H1 (cell line): ENCODE measurements around the gene ASCL2. TPM values are rescaled to one million over a fixed set of nuclear protein-coding genes. Genes with fewer than 3 reads are reported as not detected.

Source experiments
- CTCF ChIA-PET: fragments of 300-600 bp; sonication (Branson Sonifier 250); formaldehyde crosslinking; loops from one replicate; lab custom pipeline; 2021; ENCODE audit not compliant: partially characterized antibody; lab: Charles Lee
- POLR2A ChIA-PET: fragments of 300-600 bp; sonication (Branson Sonifier 250); formaldehyde crosslinking; loops from one replicate; lab custom pipeline; 2021; ENCODE audit warnings: inconsistent platforms; ENCODE audit not compliant: partially characterized antibody; lab: Charles Lee
- DNase-seq, 2 experiments: peaks; one replicate each; pipeline versions ENCODE4 v3.0.0 to v3.0.0-alpha.2; 2010 to 2022; ENCODE audit warnings: low spot score in 2 of 2, low read depth in 1 of 2, mixed read lengths in 1 of 2
- FAIRE-seq: peaks from 2 replicates; lab custom pipeline; 2011; peaks lifted over from hg19 to GRCh38; lab: Jason Lieb, UNC
- H2AFZ ChIP-seq: 2 replicates; pipeline ENCODE4 v1.8.1; 2012; ENCODE audit warnings: low read length, inconsistent platforms
- H2AK5ac ChIP-seq: 2 replicates; pipeline ENCODE4 v1.6.1; 2013; ENCODE audit warnings: low read depth, low read length
- H2BK120ac ChIP-seq: replicated peaks from 2 replicates; pipeline ENCODE3; 2013; ENCODE audit warnings: low read depth, low read length, inconsistent platforms
- H2BK12ac ChIP-seq: 2 replicates; pipeline ENCODE4 v1.6.1; 2013; ENCODE audit warnings: low read depth, low read length
- H2BK15ac ChIP-seq: 2 replicates; pipeline ENCODE4 v1.6.1; 2013; ENCODE audit warnings: low read length
- H2BK20ac ChIP-seq: 2 replicates; pipeline ENCODE4 v1.6.1; 2013; ENCODE audit warnings: low read length
- H2BK5ac ChIP-seq: 2 replicates; pipeline ENCODE4 v1.6.1; 2013; ENCODE audit warnings: low read depth, low read length
- H3K14ac ChIP-seq: 2 replicates; pipeline ENCODE4 v1.6.1; 2013; ENCODE audit warnings: inconsistent platforms; ENCODE audit not compliant: insufficient read length
- H3K18ac ChIP-seq: 2 replicates; pipeline ENCODE4 v1.6.1; 2013; ENCODE audit warnings: low read length; ENCODE audit errors: extremely low read depth
- H3K23ac ChIP-seq: 2 replicates; pipeline ENCODE4 v1.6.1; 2013; ENCODE audit warnings: inconsistent platforms; ENCODE audit not compliant: insufficient read length
- H3K23me2 ChIP-seq: 2 replicates; pipeline ENCODE4 v1.6.1; 2013; ENCODE audit warnings: low read depth, low read length
- H3K27ac ChIP-seq: 2 replicates; pipeline ENCODE4 v1.6.1; 2011; ENCODE audit warnings: low read depth, low read length, inconsistent platforms
- H3K27me3 ChIP-seq, 4 experiments: replicated peaks in 1 of 4; 1 replicate in 1 of 4; 2 replicates in 3 of 4; pipeline versions ENCODE4 v1.6.1 to v1.8.1; 2011 to 2013; ENCODE audit warnings: low read length in 3 of 4, mild to moderate bottlenecking in 3 of 4, inconsistent platforms in 2 of 4, mixed read lengths in 2 of 4, moderate library complexity in 1 of 4; ENCODE audit not compliant: control insufficient read depth in 3 of 4, insufficient read depth in 3 of 4; ENCODE audit errors: extremely low read depth in 1 of 4
- H3K36me3 ChIP-seq, 4 experiments: 2 replicates each; pipeline versions ENCODE4 v1.6.1 to v1.8.1; 2011 to 2013; ENCODE audit warnings: mild to moderate bottlenecking in 4 of 4, low read length in 3 of 4, moderate library complexity in 2 of 4, control low read depth in 1 of 4, inconsistent platforms in 1 of 4; ENCODE audit not compliant: insufficient read depth in 4 of 4, control insufficient read depth in 2 of 4
- H3K4ac ChIP-seq: replicated peaks from 2 replicates; pipeline ENCODE3; 2013; ENCODE audit warnings: low read length, low read depth, mixed read lengths, inconsistent platforms; ENCODE audit not compliant: insufficient read length
- H3K4me1 ChIP-seq, 4 experiments: replicated peaks in 1 of 4; 1 replicate in 1 of 4; 2 replicates in 3 of 4; pipeline versions ENCODE4 v1.6.1 to v1.8.1; 2011 to 2013; ENCODE audit warnings: low read length in 3 of 4, inconsistent platforms in 2 of 4, mixed read lengths in 1 of 4; ENCODE audit not compliant: insufficient read depth in 4 of 4, control insufficient read depth in 3 of 4
- H3K4me2 ChIP-seq, 2 experiments: 2 replicates each; pipeline versions ENCODE4 v1.6.1 to v1.8.1; 2011 to 2013; ENCODE audit warnings: low read depth in 2 of 2, low read length in 2 of 2, control low read depth in 1 of 2, inconsistent platforms in 1 of 2, mild to moderate bottlenecking in 1 of 2; ENCODE audit not compliant: insufficient read depth in 1 of 2
- H3K4me3 ChIP-seq, 4 experiments: fragments of 200-600, 300-600 bp in 1 of 4; sonication (generic), shearing (Covaris generic), sonication (Bioruptor Twin) in 1 of 4; 2 replicates each; pipeline versions ENCODE4 v1.5.1 to v1.8.1; 2011 to 2016; ENCODE audit warnings: low read length in 4 of 4, low read depth in 3 of 4, control low read depth in 2 of 4, inconsistent platforms in 2 of 4, mild to moderate bottlenecking in 2 of 4, mixed read lengths in 1 of 4, moderate library complexity in 1 of 4; ENCODE audit not compliant: insufficient read depth in 2 of 4; ENCODE audit errors: extremely low read depth in 1 of 4
- H3K56ac ChIP-seq: replicated peaks from 2 replicates; pipeline ENCODE3; 2013; ENCODE audit warnings: low read depth, mild to moderate bottlenecking, mixed read lengths, low read length, inconsistent platforms; ENCODE audit not compliant: insufficient read length
- H3K79me1 ChIP-seq: 2 replicates; pipeline ENCODE4 v1.6.1; 2013; ENCODE audit warnings: low read depth, low read length, control low read depth
- H3K79me2 ChIP-seq, 2 experiments: 2 replicates each; pipeline versions ENCODE4 v1.6.1 to v1.8.1; 2012 to 2013; ENCODE audit warnings: low read length in 2 of 2, mild to moderate bottlenecking in 2 of 2, inconsistent platforms in 1 of 2; ENCODE audit not compliant: insufficient read depth in 2 of 2, control insufficient read depth in 1 of 2
- H3K9ac ChIP-seq, 4 experiments: replicated peaks in 1 of 4; 1 replicate in 1 of 4; 2 replicates in 3 of 4; pipeline versions ENCODE4 v1.6.1 to v1.8.1; 2011 to 2013; ENCODE audit warnings: low read depth in 3 of 4, low read length in 3 of 4, control low read depth in 2 of 4, mild to moderate bottlenecking in 2 of 4, moderate library complexity in 2 of 4, inconsistent platforms in 1 of 4; ENCODE audit errors: extremely low read depth in 1 of 4
- H3K9me3 ChIP-seq, 2 experiments: 2 replicates each; pipeline versions ENCODE4 v1.6.1 to v1.8.1; 2012 to 2013; ENCODE audit warnings: mild to moderate bottlenecking in 2 of 2, moderate library complexity in 2 of 2, control low read depth in 1 of 2, inconsistent platforms in 1 of 2, low read depth in 1 of 2, low read length in 1 of 2, mixed read lengths in 1 of 2; ENCODE audit not compliant: insufficient read depth in 2 of 2
- H4K20me1 ChIP-seq, 2 experiments: replicated peaks in 1 of 2; 2 replicates each; pipeline versions ENCODE3 to v1.8.1; 2011 to 2013; ENCODE audit warnings: inconsistent platforms in 2 of 2, low read length in 2 of 2, mild to moderate bottlenecking in 1 of 2; ENCODE audit not compliant: insufficient read depth in 2 of 2, control insufficient read depth in 1 of 2
- H4K5ac ChIP-seq: 2 replicates; pipeline ENCODE4 v1.6.1; 2013; ENCODE audit warnings: low read length, low read depth, mixed read lengths, inconsistent platforms; ENCODE audit not compliant: insufficient read length
- H4K8ac ChIP-seq: 2 replicates; pipeline ENCODE4 v1.8.0; 2013; ENCODE audit warnings: mild to moderate bottlenecking, moderate library complexity, low read length, inconsistent platforms; ENCODE audit not compliant: insufficient read depth; ENCODE audit errors: extremely low read depth
- H4K91ac ChIP-seq: replicated peaks from 2 replicates; pipeline ENCODE3; 2013; ENCODE audit warnings: low read length, mixed read lengths, inconsistent platforms; ENCODE audit not compliant: insufficient read length
- ATF3 ChIP-seq: IDR thresholded peaks from 2 replicates; pipeline ENCODE4 v1.6.1; 2011; ENCODE audit warnings: low read depth, mild to moderate bottlenecking, low read length; ENCODE audit not compliant: insufficient read depth
- BRCA1 ChIP-seq: IDR thresholded peaks from 2 replicates; pipeline ENCODE4 v1.6.1; 2012; ENCODE audit warnings: low read depth, low read length, improper control_type of control experiment
- CBX5 ChIP-seq: fragments of 300-800, 300-1000 bp; sonication (generic); IDR thresholded peaks from 2 replicates; pipeline ENCODE4 v1.7.1; 2016; ENCODE audit warnings: antibody characterized with exemption, low read length, low read depth
- CTBP2 ChIP-seq: IDR thresholded peaks from 2 replicates; pipeline ENCODE4 v1.7.0; 2011; ENCODE audit warnings: borderline replicate concordance, mild to moderate bottlenecking, moderate library complexity, mixed read lengths, low read length; ENCODE audit not compliant: insufficient read depth, insufficient read length
- FOSL1 ChIP-seq: IDR thresholded peaks from 2 replicates; pipeline ENCODE4 v1.6.1; 2011; ENCODE audit warnings: mild to moderate bottlenecking, low read depth, low read length, moderate library complexity; ENCODE audit not compliant: insufficient read depth
- KDM4A ChIP-seq: IDR thresholded peaks from one replicate; pipeline ENCODE4 v1.7.1; 2012; ENCODE audit warnings: low read depth, mild to moderate bottlenecking, moderate library complexity, low read length, inconsistent platforms; ENCODE audit not compliant: severe bottlenecking
- RAD21 ChIP-seq, 2 experiments: IDR thresholded peaks in 1 of 2; conservative IDR thresholded peaks in 1 of 2; 2 replicates each; pipeline ENCODE4 v1.6.1; 2011; ENCODE audit warnings: low read depth in 2 of 2, low read length in 2 of 2, improper control_type of control experiment in 1 of 2, inconsistent platforms in 1 of 2, mild to moderate bottlenecking in 1 of 2, moderate library complexity in 1 of 2
- RBBP5 ChIP-seq: IDR thresholded peaks from 2 replicates; pipeline ENCODE4 v1.7.1; 2012; ENCODE audit warnings: low read depth, mild to moderate bottlenecking, inconsistent platforms, low read length, moderate library complexity, borderline replicate concordance
- RNF2 ChIP-seq: fragments of 200-900, 300-1000 bp; sonication (generic); IDR thresholded peaks from 2 replicates; pipeline ENCODE4 v1.7.1; 2016; ENCODE audit warnings: borderline replicate concordance, low read depth, mild to moderate bottlenecking, antibody characterized with exemption, low read length; ENCODE audit not compliant: poor library complexity, severe bottlenecking; ENCODE audit errors: missing control alignments
- SP4 ChIP-seq: IDR thresholded peaks from 2 replicates; pipeline ENCODE4 v1.6.1; 2012; ENCODE audit warnings: low read length, inconsistent platforms
- WGBS, 2 experiments: shearing (Covaris generic) in 1 of 2; methylation state at CpG; one replicate each; pipeline versions ENCODE4 v1.1.6 to v1.1.7; 2013 to 2015; ENCODE audit warnings: low lambda C conversion rate in 2 of 2, mixed read lengths in 2 of 2, inconsistent platforms in 1 of 2, low coverage in 1 of 2, missing lambda C conversion rate in 1 of 2; ENCODE audit not compliant: insufficient replicate concordance in 2 of 2, insufficient coverage in 1 of 2, insufficient read length in 1 of 2; ENCODE audit errors: extremely low coverage in 1 of 2, missing lambda C conversion rate in 1 of 2; 5-methylcytosine and 5-hydroxymethylcytosine counted together
- polyA plus RNA-seq, 7 experiments: library from polyadenylated mRNA; depleted of rRNA in 3 of 7; stranded (reverse) in 5 of 7; unstranded in 2 of 7; fragments of >200 nt in 5 of 7; fragments of 200-250 nt in 2 of 7; gene quantifications; 1 replicate in 5 of 7; 2 replicates in 1 of 7; 4 replicates in 1 of 7; pipeline versions ENCODE4 v1.2.1 to v1.2.3, GENCODE V29; 2011 to 2013; ENCODE audit warnings: missing spikeins in 2 of 7, mixed read lengths in 2 of 7
- total RNA-seq: library from RNA; stranded (reverse); fragmentation: NEBNext Ultra II Directional; extraction: Animal tissue kit (Norgen Biotek cat#: 25700); gene quantifications from 2 replicates; pipeline ENCODE4 v1.2.1, GENCODE V29; 2021

Gene ASCL2
- total and polyA plus RNA-seq, 2 of the 8 experiments (the other 6 are each of a cell fraction or from before 2014, with no cell fraction given): 0.51 to 0.56 TPM

GRCh38 chr11:2280208-2280607 lies 9.8 kb upstream of the ASCL2 start:
- H2BK15ac ChIP-seq: no peak overlapping the region
- FAIRE-seq (no peak), DNase-seq (no peak)
- no peak overlapping the region for H3K4me3 ChIP-seq
- H2AK5ac ChIP-seq: no peak overlapping the region
- no peak overlapping the region for H3K4me2 ChIP-seq
- no peak overlapping the region for H3K18ac ChIP-seq
- H4K91ac ChIP-seq: no peak overlapping the region
- no peak overlapping the region for H2BK120ac ChIP-seq
- H2BK20ac ChIP-seq: no peak overlapping the region
- H3K9ac ChIP-seq: no peak overlapping the region
- no peaks in the 10 kb centered on the region for H4K20me1 ChIP-seq
- no peaks in the 10 kb centered on the region for H3K36me3 ChIP-seq
- H3K23ac ChIP-seq: no peak overlapping the region
- H2AFZ ChIP-seq: no peak overlapping the region
- no peak overlapping the region for H4K8ac ChIP-seq
- H2BK12ac ChIP-seq: no peak overlapping the region
- H3K9me3 ChIP-seq: no peaks in the 10 kb centered on the region
- H3K56ac ChIP-seq: no peak overlapping the region
- H3K23me2 ChIP-seq: no peaks in the 10 kb centered on the region
- H3K27me3 ChIP-seq: peaks cover 0 to 9% (median 2%) of the 10 kb centered on the region in 4 experiments; a peak in 5 of 7 replicates
- ChIA-PET CTCF (interaction anchor here (2.0 kb wide), 1 partner anchor 94 kb away, joined by 4 read pairs; no protein-coding TSS in a partner anchor), POLR2A (no interaction called here)
- H3K79me2 ChIP-seq: no peaks in the 10 kb centered on the region
- no peak overlapping the region for H2BK5ac ChIP-seq
- WGBS, 2 experiments: 78% methylated on average over 2 of the region's 2 CpGs; no CpG with 5 or more reads in 1 of the 2 experiments
- H3K79me1 ChIP-seq: no peaks in the 10 kb centered on the region
- H3K27ac ChIP-seq: no peak overlapping the region
- H3K4ac ChIP-seq: no peak overlapping the region
- no peak overlapping the region for H4K5ac ChIP-seq
- no peak overlapping the region for H3K14ac ChIP-seq
- H3K4me1 ChIP-seq: peaks cover 0 to 8% (median 1%) of the 10 kb centered on the region in 4 experiments; a peak in 3 of 7 replicates
- TF ChIP-seq RBBP5 (no peak), CBX5 (no peak), KDM4A (no peak), SP4 (no peak), BRCA1 (no peak), RNF2 (no peak), FOSL1 (no peak), RAD21 (IDR thresholded peaks at IDR 0.05 in 1 of 2, conservative IDR thresholded peaks at IDR 0.05 in 1 of 2; ENCODE audit: low read depth in 2 of 2, low read length in 2 of 2) (no peak), ATF3 (no peak), CTBP2 (no peak)
